MM.1S (cell line): ENCODE measurements around the gene PLS3.
A peak's percentile ranks its signal among the peaks of the same experiment; 100 is the strongest.

Experiments used
- DNase-seq: peaks from one replicate; pipeline ENCODE4 v3.0.0-alpha.2; 2015
- H2AFZ ChIP-seq: fragments of 300-600 bp; sonication (generic); 2 replicates; pipeline ENCODE4 v1.6.0; 2016; ENCODE audit warnings: antibody characterized with exemption, low read length
- H3F3A ChIP-seq: fragments of 300-600 bp; sonication (generic); 2 replicates; pipeline ENCODE4 v1.6.1; 2016; ENCODE audit warnings: mild to moderate bottlenecking, antibody characterized with exemption, low read length, moderate library complexity, mixed read lengths; ENCODE audit not compliant: insufficient read depth
- H3K27ac ChIP-seq: fragments of 300-600 bp; sonication (generic); 2 replicates; pipeline ENCODE4 v1.5.1; 2016; ENCODE audit warnings: mild to moderate bottlenecking, low read length
- H3K27me3 ChIP-seq: fragments of 300-600 bp; sonication (generic); replicated peaks from 2 replicates; pipeline ENCODE4 v1.6.0; 2016; ENCODE audit warnings: low read length; ENCODE audit not compliant: insufficient read depth
- H3K36me3 ChIP-seq: fragments of 300-600 bp; sonication (generic); replicated peaks from 2 replicates; pipeline ENCODE4 v1.6.1; 2016; ENCODE audit warnings: mild to moderate bottlenecking, low read length, mixed read lengths; ENCODE audit not compliant: insufficient read depth
- H3K4me1 ChIP-seq: fragments of 300-600 bp; sonication (generic); 2 replicates; pipeline ENCODE4 v1.6.1; 2016; ENCODE audit warnings: low read length, mixed read lengths
- H3K4me2 ChIP-seq: fragments of 300-600 bp; sonication (generic); 2 replicates; pipeline ENCODE4 v1.6.0; 2016; ENCODE audit warnings: low read depth, low read length
- H3K4me3 ChIP-seq: fragments of 300-600 bp; sonication (generic); 2 replicates; pipeline ENCODE4 v1.5.1; 2016; ENCODE audit warnings: low read length, mixed read lengths
- H3K79me2 ChIP-seq: fragments of 300-600 bp; sonication (generic); 2 replicates; pipeline ENCODE4 v1.6.1; 2016; ENCODE audit warnings: mixed run types, low read length, mixed read lengths
- H3K9ac ChIP-seq: fragments of 300-600 bp; sonication (generic); 2 replicates; pipeline ENCODE4 v1.6.1; 2016; ENCODE audit warnings: low read length, mixed read lengths
- H3K9me2 ChIP-seq: fragments of 300-600 bp; sonication (generic); replicated peaks from 2 replicates; pipeline ENCODE4 v1.6.1; 2016; ENCODE audit warnings: mild to moderate bottlenecking, low read length, mixed read lengths; ENCODE audit not compliant: insufficient read depth
- H3K9me3 ChIP-seq: fragments of 300-600 bp; sonication (generic); replicated peaks from 2 replicates; pipeline ENCODE4 v1.6.1; 2016; ENCODE audit warnings: mild to moderate bottlenecking, low read length, mixed read lengths; ENCODE audit not compliant: insufficient read depth
- H4K20me1 ChIP-seq: fragments of 300-600 bp; sonication (generic); 2 replicates; pipeline ENCODE4 v1.6.1; 2016; ENCODE audit warnings: mild to moderate bottlenecking, low read length, moderate library complexity, mixed read lengths; ENCODE audit not compliant: insufficient read depth
- CTCF ChIP-seq: fragments of 300-600 bp; sonication (generic); IDR thresholded peaks from 2 replicates; pipeline ENCODE4 v1.5.1; 2016; ENCODE audit warnings: antibody characterized with exemption, low read length, mixed read lengths
- EZH2 ChIP-seq: fragments of 300-600 bp; sonication (generic); optimal IDR thresholded peaks from 2 replicates; pipeline ENCODE3; 2017; ENCODE audit warnings: low read depth, mild to moderate bottlenecking, antibody characterized with exemption, low read length, mixed read lengths
- EZH2phosphoT487 ChIP-seq: fragments of 300-600 bp; sonication (generic); IDR thresholded peaks from 2 replicates; pipeline ENCODE4 v1.6.1; 2018; ENCODE audit warnings: antibody characterized with exemption, low read length

Gene PLS3

GRCh38 chrX:115650449-115650848, 89.5 kb downstream of the PLS3 start:
- no peak overlapping the region for H3K4me3 ChIP-seq
- no peak for DNase-seq
- no peaks in the 10 kb centered on the region for H3F3A ChIP-seq
- H3K79me2 ChIP-seq, result no peaks in the 10 kb centered on the region
- H3K27me3 ChIP-seq, result no peaks in the 10 kb centered on the region
- no peaks in the 10 kb centered on the region for H4K20me1 ChIP-seq
- H3K9me3 ChIP-seq, result no peaks in the 10 kb centered on the region
- no peak overlapping the region for H2AFZ ChIP-seq
- H3K9ac ChIP-seq, result no peak overlapping the region
- H3K27ac ChIP-seq, result no peak overlapping the region
- H3K36me3 ChIP-seq, result no peaks in the 10 kb centered on the region
- TF ChIP-seq CTCF (no peak), EZH2phosphoT487 (no peak), EZH2 (no peak)
- no peaks in the 10 kb centered on the region for H3K9me2 ChIP-seq
- H3K4me2 ChIP-seq, result no peak overlapping the region
- no peaks in the 10 kb centered on the region for H3K4me1 ChIP-seq

GRCh38 chrX:115650916-115651315, 89.9 kb downstream of the PLS3 start:
- H3K4me1 ChIP-seq, result no peaks in the 10 kb centered on the region
- no peaks in the 10 kb centered on the region for H3K27me3 ChIP-seq
- TF ChIP-seq CTCF, result peak; percentile 63
- TF ChIP-seq EZH2phosphoT487, result no peak
- H3K9me3 ChIP-seq, result no peaks in the 10 kb centered on the region
- H3K9me2 ChIP-seq, result no peaks in the 10 kb centered on the region
- no peak overlapping the region for H3K4me3 ChIP-seq
- no peak overlapping the region for H3K27ac ChIP-seq
- H3K9ac ChIP-seq, result no peak overlapping the region
- no peaks in the 10 kb centered on the region for H3K79me2 ChIP-seq
- H3F3A ChIP-seq, result no peaks in the 10 kb centered on the region
- H3K4me2 ChIP-seq, result no peak overlapping the region
- H3K36me3 ChIP-seq, result no peaks in the 10 kb centered on the region
- H2AFZ ChIP-seq, result no peak overlapping the region
- no peaks in the 10 kb centered on the region for H4K20me1 ChIP-seq
- DNase-seq, result peak; percentile 60

GRCh38 chrX:115652221-115652620, 91.2 kb downstream of the PLS3 start:
- H3K27me3 ChIP-seq, result no peaks in the 10 kb centered on the region
- no peak overlapping the region for H3K9ac ChIP-seq
- H3K4me3 ChIP-seq, result no peak overlapping the region
- no peak for DNase-seq
- H3K4me2 ChIP-seq, result no peak overlapping the region
- H3K79me2 ChIP-seq, result no peaks in the 10 kb centered on the region
- TF ChIP-seq CTCF (no peak), EZH2phosphoT487 (no peak), EZH2 (no peak)
- H3F3A ChIP-seq, result no peaks in the 10 kb centered on the region
- H3K27ac ChIP-seq, result no peak overlapping the region
- no peaks in the 10 kb centered on the region for H4K20me1 ChIP-seq
- H3K4me1 ChIP-seq, result no peaks in the 10 kb centered on the region
- no peaks in the 10 kb centered on the region for H3K9me3 ChIP-seq
- H3K9me2 ChIP-seq, result no peaks in the 10 kb centered on the region
- H3K36me3 ChIP-seq, result no peaks in the 10 kb centered on the region
- no peak overlapping the region for H2AFZ ChIP-seq
